PC-9 (cell line): ENCODE data around the gene UBE2L5.

ENCODE experiments used
- CTCF ChIP-seq: fragments of 200-600 bp; sonication (generic); conservative IDR thresholded peaks from 2 replicates; pipeline ENCODE4 v1.6.1; 2017; ENCODE audit warnings: mixed run types, antibody characterized with exemption, mild to moderate bottlenecking, moderate library complexity
- EZH2 ChIP-seq: fragments of 200-600 bp; sonication (generic); IDR thresholded peaks from 2 replicates; pipeline ENCODE4 v1.8.0; 2017; ENCODE audit warnings: antibody characterized with exemption, low read depth

- TF ChIP-seq CTCF (no peak), EZH2 (no peak)
Observed at GRCh38 chr13:30457306-30457891, 35.1 kb downstream of the UBE2L5 start.
